Measurements from ENCODE around the gene SLC25A22.

- TF ChIP-seq JUN (IDR thresholded peaks at IDR 0.05; ENCODE audit: borderline replicate concordance, low read depth, low read length) (no peak), JUN (CRISPR knock-in tag; IDR thresholded peaks at IDR 0.05; ENCODE audit: borderline replicate concordance) (no peak), FOXP4 (CRISPR knock-in tag; IDR thresholded peaks at IDR 0.05; ENCODE audit: borderline replicate concordance) (no peak)
These were observed 47.9 kb upstream of the SLC25A22 start for GRCh38 chr11:845872-846495.

Measured in K562 (cell line).